Measurements from ENCODE around the gene SPIN1. TPM values are rescaled to one million over a fixed set of nuclear protein-coding genes. Genes with fewer than 3 reads are reported as not detected.
"Not testable (repeated sequence)": the region's sequence is repeated elsewhere in the genome, so short reads cannot be mapped to it uniquely, and the experiment has no call there.

The SPIN1 gene
- total and polyA plus RNA-seq, 2 of the 8 experiments (the other 6 are each of a cell fraction or from before 2014, with no cell fraction given): 69.9 to 139 TPM

DNA sequence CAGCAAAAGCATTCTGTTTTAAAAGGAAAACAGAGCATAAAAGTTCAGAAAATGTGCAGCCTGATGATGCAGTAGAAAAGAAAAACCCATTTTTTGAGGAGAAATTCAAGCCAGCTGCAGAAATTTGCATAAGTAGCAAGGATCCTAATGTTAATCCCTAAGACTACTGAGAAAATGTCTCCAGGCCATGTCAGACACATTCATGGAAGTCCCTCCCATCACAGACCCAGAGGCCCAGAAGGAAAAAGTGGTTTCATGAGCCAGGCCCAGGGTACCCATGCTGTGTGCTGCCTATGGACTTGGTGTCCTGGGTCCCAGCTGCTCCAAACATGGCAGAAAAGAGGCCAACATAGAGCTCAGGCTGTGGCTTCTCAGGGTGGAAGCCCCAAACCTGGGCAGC is 31.0 kb upstream of the SPIN1 start:
- H3K27ac ChIP-seq (ENCODE audit: low read depth, low read length); H3K23ac ChIP-seq (ENCODE audit: insufficient read length); H3K4me3 ChIP-seq (ENCODE audit: extremely low read depth in 1 of 4, insufficient read depth in 2 of 4, low read depth in 3 of 4, low read length in 4 of 4); H3K36me3 ChIP-seq (ENCODE audit: control insufficient read depth in 2 of 4, insufficient read depth in 4 of 4, low read length in 3 of 4); H3K18ac ChIP-seq (ENCODE audit: extremely low read depth, low read length); H3K23me2 ChIP-seq (ENCODE audit: low read depth, low read length); H3K4me2 ChIP-seq (ENCODE audit: insufficient read depth in 1 of 2, low read depth in 2 of 2, low read length in 2 of 2); H4K91ac ChIP-seq (replicated peaks; ENCODE audit: insufficient read length, low read length); H2BK12ac ChIP-seq (ENCODE audit: low read depth, low read length); DNase-seq (ENCODE audit: low read depth in 1 of 2, low spot score in 2 of 2); H3K27me3 ChIP-seq (replicated peaks in 1 of 4; ENCODE audit: control insufficient read depth in 3 of 4, extremely low read depth in 1 of 4, insufficient read depth in 3 of 4, low read length in 3 of 4); H3K9me3 ChIP-seq (ENCODE audit: insufficient read depth in 2 of 2, low read depth in 1 of 2, low read length in 1 of 2); H2BK15ac ChIP-seq (ENCODE audit: low read length); H3K79me1 ChIP-seq (ENCODE audit: low read depth, low read length); H4K5ac ChIP-seq (ENCODE audit: insufficient read length, low read depth, low read length); H3K4me1 ChIP-seq (replicated peaks in 1 of 4; ENCODE audit: control insufficient read depth in 3 of 4, insufficient read depth in 4 of 4, low read length in 3 of 4); H3K56ac ChIP-seq (replicated peaks; ENCODE audit: insufficient read length, low read depth, low read length); H3K79me2 ChIP-seq (ENCODE audit: control insufficient read depth in 1 of 2, insufficient read depth in 2 of 2, low read length in 2 of 2); H3K9ac ChIP-seq (replicated peaks in 1 of 4; ENCODE audit: extremely low read depth in 1 of 4, low read depth in 3 of 4, low read length in 3 of 4); H2AFZ ChIP-seq (ENCODE audit: low read length); H2AK5ac ChIP-seq (ENCODE audit: low read depth, low read length); H2BK5ac ChIP-seq (ENCODE audit: low read depth, low read length); H4K20me1 ChIP-seq (replicated peaks in 1 of 2; ENCODE audit: control insufficient read depth in 1 of 2, insufficient read depth in 2 of 2, low read length in 2 of 2); H3K4ac ChIP-seq (replicated peaks; ENCODE audit: insufficient read length, low read depth, low read length); H2BK120ac ChIP-seq (replicated peaks; ENCODE audit: low read depth, low read length); FAIRE-seq; H4K8ac ChIP-seq (ENCODE audit: extremely low read depth, insufficient read depth, low read length); H2BK20ac ChIP-seq (ENCODE audit: low read length); H3K14ac ChIP-seq (ENCODE audit: insufficient read length): not testable (repeated sequence)
- POLR2A ChIA-PET (ENCODE audit: partially characterized antibody): interaction anchor here (0.8 kb wide), 1 partner anchor 30 kb away, joined by 4 read pairs; no protein-coding TSS in a partner anchor
- CTCF ChIA-PET (ENCODE audit: partially characterized antibody): interaction anchor here (1.0 kb wide), 1 partner anchor 116 kb away, joined by 3 read pairs; no protein-coding TSS in a partner anchor
